HG02943 (cell line): ENCODE data around the gene SORBS1.

ENCODE experiments used
- ATAC-seq: cut with Tn5 transposase; IDR thresholded peaks from one replicate; pipeline ENCODE4 v1.9.1; 2021; ENCODE audit warnings: mild to moderate bottlenecking, low read depth, moderate library complexity; ENCODE audit not compliant: unreplicated experiment

Gene SORBS1

DNA sequence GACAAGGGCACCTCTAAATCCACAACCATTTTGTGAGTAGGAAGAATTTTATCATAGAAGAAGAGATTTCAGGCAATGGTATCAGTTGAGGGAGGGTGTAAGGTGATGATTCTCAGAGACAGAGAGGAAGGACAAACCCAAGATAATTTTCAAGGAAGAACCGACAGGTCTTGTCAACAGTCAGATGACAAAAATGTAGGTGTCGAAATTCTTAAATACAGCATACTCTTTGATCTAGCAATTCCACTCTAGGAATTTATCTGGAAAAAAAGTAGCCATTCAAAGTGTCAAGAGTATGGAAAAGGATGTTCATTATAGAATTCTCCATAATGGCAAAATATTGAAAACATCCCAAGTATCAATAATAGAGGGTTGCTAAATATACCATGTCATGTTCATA is 256.2 kb downstream of the SORBS1 start:
- no peak for ATAC-seq

GRCh38 chr10:95304463-95304862 is 256.7 kb downstream of the SORBS1 start:
- ATAC-seq, result no peak

DNA sequence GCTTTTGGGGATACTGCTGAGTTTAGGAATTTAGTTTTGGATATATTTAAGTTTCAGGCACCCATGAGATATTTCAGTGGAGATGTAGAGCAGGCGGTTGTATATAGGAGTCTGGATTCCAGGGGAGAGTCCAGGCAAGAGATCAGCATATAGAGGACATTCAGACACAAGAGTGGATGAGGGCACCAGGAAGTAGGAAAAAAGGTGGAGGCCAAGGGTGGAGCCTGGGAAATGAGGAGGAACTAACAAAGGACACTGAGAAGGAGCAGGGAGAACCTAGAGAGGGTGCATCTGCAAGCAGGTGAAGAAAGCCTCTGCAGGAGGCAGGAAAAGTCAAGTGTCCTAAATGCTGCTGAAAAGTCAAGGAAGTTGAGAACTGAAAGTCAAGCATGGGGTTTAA is 257.2 kb downstream of the SORBS1 start:
- no peak for ATAC-seq

GRCh38 chr10:95303535-95303934 is 257.6 kb downstream of the SORBS1 start:
- ATAC-seq, result no peak

GRCh38 chr10:95300022-95300539 is 261.1 kb downstream of the SORBS1 start:
- no peak for ATAC-seq

DNA sequence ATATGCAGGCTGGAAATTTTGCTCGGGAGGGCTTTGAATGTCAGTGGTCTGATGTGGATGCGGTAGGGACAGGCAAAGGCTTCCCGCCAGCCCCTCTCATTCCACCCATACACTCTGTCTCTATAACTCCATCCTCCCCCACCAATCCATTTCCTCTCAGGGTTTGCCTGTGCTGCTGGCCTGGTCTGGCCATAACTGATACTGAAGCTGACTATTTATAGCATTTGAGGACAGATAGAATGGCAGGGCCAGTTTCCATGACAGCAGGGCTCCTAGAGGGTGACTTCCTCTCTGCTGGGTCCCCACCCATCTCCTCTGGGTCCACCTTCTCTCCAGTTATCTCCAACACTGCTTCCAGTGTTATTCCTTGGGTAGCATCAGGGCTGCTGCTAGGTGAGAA is 263.8 kb downstream of the SORBS1 start:
- no peak for ATAC-seq

GRCh38 chr10:95296764-95297163 is 264.4 kb downstream of the SORBS1 start:
- ATAC-seq, result no peak

GRCh38 chr10:95295031-95295755 is 266.0 kb downstream of the SORBS1 start:
- ATAC-seq, result peak; percentile 76

DNA sequence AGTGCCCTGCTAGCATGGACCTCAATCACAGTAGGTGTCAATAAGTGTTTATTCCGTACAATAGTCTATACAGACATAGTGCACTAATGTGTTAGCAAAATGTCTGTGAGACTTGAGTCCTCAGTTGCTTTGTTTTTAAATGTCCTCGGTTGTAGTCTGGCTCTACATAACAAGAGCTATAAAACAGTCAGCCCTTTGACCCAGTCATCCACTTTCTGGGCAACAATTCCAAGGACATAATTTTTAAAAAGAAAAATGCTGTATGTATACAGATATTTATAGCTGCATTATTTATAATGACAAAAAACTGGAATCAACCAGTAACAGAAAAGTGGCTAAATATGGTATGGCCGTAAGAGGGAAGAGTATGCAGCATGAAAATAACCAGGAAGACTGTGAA is 267.5 kb downstream of the SORBS1 start:
- no peak for ATAC-seq

- no peak for ATAC-seq
These were observed 269.7 kb downstream of the SORBS1 start for GRCh38 chr10:95291365-95292039.

- peak; percentile 33 for ATAC-seq
These were observed 270.5 kb downstream of the SORBS1 start, which contains the start of gene PDLIM1 for GRCh38 chr10:95290461-95291364. TSS of gene PDLIM1 (minus strand) at chr10:95291003. CDS start at chr10:95290915, 88 bp downstream.

GRCh38 chr10:95289921-95290421 is 271.2 kb downstream of the SORBS1 start:
- ATAC-seq, result no peak

- no peak for ATAC-seq
These were observed 271.9 kb downstream of the SORBS1 start for GRCh38 chr10:95289003-95289920.

DNA sequence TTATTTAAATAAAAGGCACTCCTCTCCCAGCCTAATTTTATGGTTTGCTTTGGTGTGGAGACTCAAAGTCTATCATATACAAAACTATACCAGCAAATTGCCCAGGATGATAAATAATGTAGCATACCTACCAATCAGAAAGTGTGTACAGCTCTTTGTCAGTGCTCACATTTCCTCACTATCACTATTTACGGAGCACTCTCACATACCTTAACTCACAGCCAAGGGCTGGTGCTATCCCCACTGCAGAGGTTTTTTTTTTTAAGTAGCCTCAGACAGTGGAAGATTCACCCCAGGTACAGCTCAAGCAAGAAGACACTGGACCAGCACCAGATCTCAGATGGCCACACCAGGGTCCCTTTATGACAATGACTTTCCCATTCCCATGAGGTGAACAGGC is 272.9 kb downstream of the SORBS1 start:
- no peak for ATAC-seq

GRCh38 chr10:95287281-95287680 is 273.9 kb downstream of the SORBS1 start:
- no peak for ATAC-seq

GRCh38 chr10:95286707-95287106 is 274.5 kb downstream of the SORBS1 start:
- ATAC-seq, result no peak

DNA sequence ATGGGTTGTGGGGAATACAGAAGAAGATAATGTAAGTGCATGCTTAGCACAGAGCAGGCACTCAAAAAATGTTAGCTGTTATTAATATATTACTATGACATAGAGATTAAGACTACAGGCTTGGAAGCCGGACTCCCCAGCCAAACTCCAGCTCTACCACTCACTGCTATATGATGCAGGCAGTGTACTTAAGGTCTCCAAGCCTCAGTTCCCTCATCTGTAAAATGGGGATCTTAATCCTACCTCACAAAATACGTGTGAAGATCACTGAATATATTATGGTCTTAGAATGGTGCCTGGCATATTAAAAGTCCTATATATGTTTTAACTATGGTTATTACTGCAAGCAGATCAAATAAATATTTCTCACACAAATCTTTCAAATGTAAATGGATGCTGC is 275.6 kb downstream of the SORBS1 start:
- no peak for ATAC-seq

DNA sequence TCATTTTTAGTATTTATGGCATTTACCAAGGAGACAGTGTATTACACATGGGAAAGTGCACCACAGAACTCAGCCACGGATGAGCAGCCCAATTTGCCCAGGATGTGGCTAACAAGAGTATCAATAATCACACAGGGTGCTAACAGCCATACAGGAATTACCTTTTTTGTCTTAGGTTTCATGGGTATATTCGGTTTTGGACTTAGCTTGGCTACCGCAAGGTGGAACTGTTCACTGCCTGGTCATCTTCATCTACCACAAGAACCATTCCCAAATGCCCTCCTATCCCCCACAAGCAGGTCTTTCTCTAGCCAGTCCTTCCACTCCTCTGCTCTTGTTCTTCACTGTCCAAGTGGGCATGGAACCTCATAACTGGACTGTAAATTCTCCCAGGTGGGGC is 276.4 kb downstream of the SORBS1 start:
- no peak for ATAC-seq

- no peak for ATAC-seq
These were observed 279.1 kb downstream of the SORBS1 start for GRCh38 chr10:95282107-95282506.

DNA sequence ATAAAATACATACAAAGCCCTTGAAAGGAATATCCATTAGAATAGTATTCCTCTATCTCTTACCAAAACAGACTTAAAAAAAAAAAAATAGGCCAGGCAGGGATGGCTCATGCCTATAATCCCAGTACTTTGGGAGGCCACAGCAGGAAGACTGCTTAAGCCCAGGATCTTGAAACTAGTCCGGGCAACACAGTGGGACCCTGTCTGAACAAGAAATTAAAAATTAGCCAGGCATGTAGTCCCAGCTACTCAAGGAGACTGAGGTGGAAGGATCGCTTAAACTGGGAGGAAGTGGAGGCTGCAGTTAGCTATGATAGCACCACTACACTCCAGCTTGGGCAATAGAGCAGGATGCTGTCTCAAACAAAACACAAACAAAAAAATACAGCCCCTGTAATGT is 280.0 kb downstream of the SORBS1 start:
- ATAC-seq, result no peak
